WTC11 (cell line): Measurements from ENCODE around the gene FRK. TPM values are rescaled to one million over a fixed set of nuclear protein-coding genes. Genes with fewer than 3 reads are reported as not detected.

Experiments
- ATAC-seq: fragments of 200-7000 bp; cut with Tn5 transposase; 2 replicates; pipeline ENCODE4 v1.10.0; 2021; ENCODE audit warnings: mild to moderate bottlenecking, moderate library complexity
- CTCF ChIA-PET: fragments of 300-600 bp; sonication (Branson Sonifier 250); formaldehyde crosslinking; loops from one replicate; lab custom pipeline; 2021; ENCODE audit warnings: antibody characterized with exemption; lab: Charles Lee
- POLR2A ChIA-PET: fragments of 350-600 bp; sonication (Branson Sonifier 250); formaldehyde crosslinking; loops from one replicate; lab custom pipeline; 2021; ENCODE audit warnings: antibody characterized with exemption; lab: Charles Lee
- DNase-seq: peaks from one replicate; pipeline ENCODE4 v3.0.0; 2021; ENCODE audit warnings: low spot score
- H3K27ac Mint-ChIP-seq: 2 replicates; pipeline ENCODE4 v1.8.0; 2021; ENCODE audit warnings: mixed read lengths
- H3K27me3 Mint-ChIP-seq: 2 replicates; pipeline ENCODE4 v1.8.0; 2021; ENCODE audit warnings: low read depth, mild to moderate bottlenecking, moderate library complexity, mixed read lengths
- H3K36me3 Mint-ChIP-seq: 2 replicates; pipeline ENCODE4 v1.8.0; 2021; ENCODE audit warnings: mixed read lengths
- H3K4me1 Mint-ChIP-seq: 2 replicates; pipeline ENCODE4 v1.8.0; 2022; ENCODE audit warnings: mixed read lengths
- H3K4me3 Mint-ChIP-seq: 2 replicates; pipeline ENCODE4 v1.8.0; 2021; ENCODE audit warnings: mild to moderate bottlenecking, moderate library complexity, mixed read lengths
- H3K9me3 Mint-ChIP-seq: 2 replicates; pipeline ENCODE4 v1.8.0; 2021; ENCODE audit warnings: mixed read lengths
- AR ChIP-seq: fragments of 250-450 bp; sonication (Bioruptor Pico); IDR thresholded peaks from 2 replicates; pipeline ENCODE4 v1.9.0; 2021; ENCODE audit warnings: mild to moderate bottlenecking
- CBFB ChIP-seq: sonication (generic); formaldehyde crosslinking; IDR thresholded peaks from 2 replicates; pipeline ENCODE4 v1.8.1; 2022; ENCODE audit warnings: mild to moderate bottlenecking, low read depth, missing genetic modification reagents
- CREM ChIP-seq: sonication (generic); formaldehyde crosslinking; IDR thresholded peaks from 2 replicates; pipeline ENCODE4 v1.8.1; 2022; ENCODE audit warnings: mild to moderate bottlenecking, missing genetic modification reagents, moderate library complexity
- ELF4 ChIP-seq: sonication (generic); formaldehyde crosslinking; IDR thresholded peaks from 2 replicates; pipeline ENCODE4 v1.8.1; 2022; ENCODE audit warnings: low read depth, mild to moderate bottlenecking, moderate library complexity, missing genetic modification reagents
- EMX1 ChIP-seq: fragments of 250-450 bp; sonication (Bioruptor Pico); IDR thresholded peaks from 2 replicates; pipeline ENCODE4 v1.8.0; 2021; ENCODE audit warnings: mild to moderate bottlenecking
- GRHL2 ChIP-seq: fragments of 250-450 bp; sonication (Bioruptor Pico); IDR thresholded peaks from 2 replicates; pipeline ENCODE4 v1.8.0; 2022; ENCODE audit warnings: mild to moderate bottlenecking, moderate library complexity; ENCODE audit not compliant: insufficient replicate concordance, severe bottlenecking
- JAZF1 ChIP-seq: fragments of 250-450 bp; sonication (Bioruptor Pico); IDR thresholded peaks from 2 replicates; pipeline ENCODE4 v1.9.0; 2021; ENCODE audit warnings: moderate library complexity, mild to moderate bottlenecking, inconsistent platforms
- JUN ChIP-seq: sonication (generic); formaldehyde crosslinking; IDR thresholded peaks from 2 replicates; pipeline ENCODE4 v1.8.0; 2023; ENCODE audit warnings: mild to moderate bottlenecking, missing genetic modification reagents
- KAT7 ChIP-seq: sonication (generic); formaldehyde crosslinking; IDR thresholded peaks from 2 replicates; pipeline ENCODE4 v1.8.1; 2023; ENCODE audit warnings: missing genetic modification reagents, mild to moderate bottlenecking, borderline replicate concordance
- MLX ChIP-seq: sonication (generic); formaldehyde crosslinking; IDR thresholded peaks from 2 replicates; pipeline ENCODE4 v1.8.1; 2023; ENCODE audit warnings: mild to moderate bottlenecking, missing genetic modification reagents, moderate library complexity
- MYBL2 ChIP-seq: sonication (generic); formaldehyde crosslinking; IDR thresholded peaks from 2 replicates; pipeline ENCODE4 v1.8.1; 2023; ENCODE audit warnings: mild to moderate bottlenecking, moderate library complexity, missing genetic modification reagents
- NFE2L1 ChIP-seq: sonication (generic); formaldehyde crosslinking; IDR thresholded peaks from 2 replicates; pipeline ENCODE4 v1.8.1; 2023; ENCODE audit warnings: missing genetic modification reagents
- NFYB ChIP-seq: sonication (generic); formaldehyde crosslinking; conservative IDR thresholded peaks from 2 replicates; pipeline ENCODE4 v1.8.0; 2022; ENCODE audit warnings: low read depth, missing genetic modification reagents
- NR1H2 ChIP-seq: sonication (generic); formaldehyde crosslinking; IDR thresholded peaks from 2 replicates; pipeline ENCODE4 v1.9.0; 2021; ENCODE audit warnings: mild to moderate bottlenecking, moderate library complexity, missing genetic modification reagents
- OVOL2 ChIP-seq: fragments of 250-450 bp; sonication (Bioruptor Pico); IDR thresholded peaks from 2 replicates; pipeline ENCODE4 v1.9.0; 2021; ENCODE audit warnings: mild to moderate bottlenecking, borderline replicate concordance
- PRRX2 ChIP-seq: fragments of 250-450 bp; sonication (Bioruptor Pico); IDR thresholded peaks from 2 replicates; pipeline ENCODE4 v1.8.0; 2021; ENCODE audit warnings: mild to moderate bottlenecking
- RORB ChIP-seq: fragments of 250-450 bp; sonication (Bioruptor Pico); IDR thresholded peaks from 2 replicates; pipeline ENCODE4 v1.9.0; 2021; ENCODE audit warnings: mild to moderate bottlenecking
- SMAD4 ChIP-seq: sonication (generic); formaldehyde crosslinking; IDR thresholded peaks from 2 replicates; pipeline ENCODE4 v1.8.0; 2022; ENCODE audit warnings: mild to moderate bottlenecking, missing genetic modification reagents
- SOX15 ChIP-seq: fragments of 250-450 bp; sonication (Bioruptor Pico); IDR thresholded peaks from 2 replicates; pipeline ENCODE4 v1.9.0; 2021; ENCODE audit warnings: mild to moderate bottlenecking
- STAT6 ChIP-seq: sonication (generic); formaldehyde crosslinking; conservative IDR thresholded peaks from 2 replicates; pipeline ENCODE4 v1.8.1; 2023; ENCODE audit warnings: mild to moderate bottlenecking, low read depth, missing genetic modification reagents, moderate library complexity
- TP53 ChIP-seq: sonication (generic); formaldehyde crosslinking; IDR thresholded peaks from 2 replicates; pipeline ENCODE4 v1.8.1; 2023; ENCODE audit warnings: mild to moderate bottlenecking, missing genetic modification reagents
- ZNF121 ChIP-seq: sonication (generic); formaldehyde crosslinking; IDR thresholded peaks from 2 replicates; pipeline ENCODE4 v1.8.0; 2023; ENCODE audit warnings: missing genetic modification reagents
- ZNF317 ChIP-seq: sonication (generic); formaldehyde crosslinking; IDR thresholded peaks from 2 replicates; pipeline ENCODE4 v1.8.1; 2023; ENCODE audit warnings: low read depth, mild to moderate bottlenecking, moderate library complexity, missing genetic modification reagents, borderline replicate concordance
- ZNF396 ChIP-seq: fragments of 250-450 bp; sonication (Bioruptor Pico); IDR thresholded peaks from 2 replicates; pipeline ENCODE4 v1.8.0; 2021; ENCODE audit warnings: mild to moderate bottlenecking, moderate library complexity, borderline replicate concordance
- total RNA-seq: library from RNA; stranded (reverse); gene quantifications from 3 replicates; pipeline ENCODE4 v1.2.3, GENCODE V29; 2021
- TF ChIP-seq, protein P1 (sequence below): sonication (generic); formaldehyde crosslinking; IDR thresholded peaks from 2 replicates; pipeline ENCODE4 v1.8.0; 2023; ENCODE audit warnings: missing genetic modification reagents
- TF ChIP-seq, protein P2 (sequence below): fragments of 250-450 bp; sonication (Bioruptor Pico); IDR thresholded peaks from 2 replicates; pipeline ENCODE4 v1.9.0; 2021; ENCODE audit warnings: mild to moderate bottlenecking

The FRK gene
- total RNA-seq, 1 experiment from 2014 or later: 0.13 TPM

DNA sequence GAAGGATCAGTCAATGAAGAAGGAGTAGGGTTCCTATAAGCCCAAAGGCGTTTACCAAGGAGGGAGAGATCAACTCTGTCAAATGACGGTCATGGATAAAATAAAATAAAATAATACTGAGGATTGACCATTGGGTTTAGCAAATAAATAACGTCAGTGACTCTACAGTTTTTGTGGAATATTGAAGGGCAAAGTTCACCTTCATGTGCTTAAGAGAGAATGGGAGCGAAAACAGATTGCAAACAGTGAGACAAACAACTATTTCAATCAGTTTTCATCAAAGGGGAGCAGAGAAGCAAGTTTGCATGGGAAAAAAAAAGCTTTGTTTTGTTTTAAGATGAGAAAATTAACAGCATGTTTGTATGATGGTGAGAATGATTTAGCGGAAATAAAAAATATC lies 22.4 kb upstream of the FRK start (continued):
- TF ChIP-seq, protein P1, sequence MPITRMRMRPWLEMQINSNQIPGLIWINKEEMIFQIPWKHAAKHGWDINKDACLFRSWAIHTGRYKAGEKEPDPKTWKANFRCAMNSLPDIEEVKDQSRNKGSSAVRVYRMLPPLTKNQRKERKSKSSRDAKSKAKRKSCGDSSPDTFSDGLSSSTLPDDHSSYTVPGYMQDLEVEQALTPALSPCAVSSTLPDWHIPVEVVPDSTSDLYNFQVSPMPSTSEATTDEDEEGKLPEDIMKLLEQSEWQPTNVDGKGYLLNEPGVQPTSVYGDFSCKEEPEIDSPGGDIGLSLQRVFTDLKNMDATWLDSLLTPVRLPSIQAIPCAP (CRISPR knock-in tag): no peak
- TF ChIP-seq NFE2L1: no peak
- no peak for TF ChIP-seq SOX15 (CRISPR knock-in tag)
- no peak for TF ChIP-seq SMAD4
- no peak for TF ChIP-seq RORB (CRISPR knock-in tag)
- no peak for TF ChIP-seq NFYB (CRISPR knock-in tag)
- TF ChIP-seq JUN (CRISPR knock-in tag): no peak
- no peak for TF ChIP-seq CBFB (CRISPR knock-in tag)
- TF ChIP-seq AR: no peak
- no peak for TF ChIP-seq OVOL2 (CRISPR knock-in tag)
- TF ChIP-seq KAT7 (CRISPR knock-in tag): no peak

- POLR2A ChIA-PET: no interaction called here
- H3K4me1 Mint-ChIP-seq: peaks cover 6% of the 10 kb centered on the region
- H3K27me3 Mint-ChIP-seq: no peaks in the 10 kb centered on the region; the same call in 1 of the 2 replicates
- DNase-seq (no peak), ATAC-seq (no peak)
- TF ChIP-seq, protein P2, sequence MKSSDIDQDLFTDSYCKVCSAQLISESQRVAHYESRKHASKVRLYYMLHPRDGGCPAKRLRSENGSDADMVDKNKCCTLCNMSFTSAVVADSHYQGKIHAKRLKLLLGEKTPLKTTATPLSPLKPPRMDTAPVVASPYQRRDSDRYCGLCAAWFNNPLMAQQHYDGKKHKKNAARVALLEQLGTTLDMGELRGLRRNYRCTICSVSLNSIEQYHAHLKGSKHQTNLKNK (CRISPR knock-in tag): no peak
- TF ChIP-seq TP53 (CRISPR knock-in tag) (no peak), SMAD4 (no peak), NR1H2 (CRISPR knock-in tag) (no peak), ZNF317 (no peak), EMX1 (CRISPR knock-in tag) (no peak), PRRX2 (no peak), CBFB (CRISPR knock-in tag) (no peak), OVOL2 (CRISPR knock-in tag) (no peak), ZNF121 (no peak), ELF4 (CRISPR knock-in tag) (no peak), MYBL2 (CRISPR knock-in tag) (no peak), CREM (CRISPR knock-in tag) (no peak), ZNF396 (no peak), NFYB (CRISPR knock-in tag) (no peak), JAZF1 (CRISPR knock-in tag) (no peak), STAT6 (CRISPR knock-in tag) (no peak), MLX (no peak), GRHL2 (no peak)
- no peaks in the 10 kb centered on the region for H3K9me3 Mint-ChIP-seq
- no peak overlapping the region for H3K27ac Mint-ChIP-seq
- CTCF ChIA-PET: interaction anchor here (0.7 to 1.0 kb wide), 2 partner anchors 37 to 68 kb away, joined by 4 read pairs; no protein-coding TSS in a partner anchor
- no peak overlapping the region for H3K4me3 Mint-ChIP-seq
- no peaks in the 10 kb centered on the region for H3K36me3 Mint-ChIP-seq
These were observed 18.3 kb upstream of the FRK start for GRCh38 chr6:116078945-116079344.
